HL-60 (cell line): ENCODE measurements around the gene PRKAR1B.

ENCODE experiments used
- CTCF ChIP-seq: IDR thresholded peaks from one replicate; pipeline ENCODE4 v1.5.1; 2011; ENCODE audit warnings: low read length, control low read depth, inconsistent platforms; ENCODE audit not compliant: insufficient read depth
- GABPA ChIP-seq: IDR thresholded peaks from 2 replicates; pipeline ENCODE4 v1.6.1; 2012; ENCODE audit warnings: low read depth
- POLR2AphosphoS5 ChIP-seq: IDR thresholded peaks from 2 replicates; pipeline ENCODE4 v1.6.1; 2012; ENCODE audit warnings: low read depth
- REST ChIP-seq: IDR thresholded peaks from 2 replicates; pipeline ENCODE4 v1.6.1; 2012; ENCODE audit warnings: low read depth; ENCODE audit not compliant: insufficient replicate concordance

GRCh38 chr7:556837-557557 lies 170.1 kb downstream of the PRKAR1B start:
- TF ChIP-seq CTCF (no peak), GABPA (no peak), POLR2AphosphoS5 (no peak), REST (no peak)
